HCT116 (cell line): Measurements from ENCODE around the gene GLRX. TPM values are rescaled to one million over a fixed set of nuclear protein-coding genes. Genes with fewer than 3 reads are reported as not detected.

ENCODE experiments used
- ATAC-seq: fragments of 200-7000 bp; cut with Tn5 transposase; 2 replicates; pipeline ENCODE4 v1.9.1; 2020; ENCODE audit warnings: mild to moderate bottlenecking, moderate library complexity
- BruUV-seq: library from RNA; stranded (reverse); fragments of 400-500 nt; replicated peaks from 2 replicates; lab custom pipeline; 2021; lab: Mats Ljungman, UMichigan
- CTCF ChIA-PET: fragments of 300-600 bp; sonication (Branson Sonifier 250); formaldehyde crosslinking; loops from one replicate; lab custom pipeline; 2021; ENCODE audit warnings: antibody characterized with exemption; lab: Charles Lee
- POLR2A ChIA-PET: fragments of 300-600, 350-600 bp; sonication (Branson Sonifier 250); formaldehyde crosslinking; loops from one replicate; lab custom pipeline; 2021; ENCODE audit warnings: antibody characterized with exemption; lab: Charles Lee
- RAD21 ChIA-PET, 2 experiments: fragments of 300-600 bp; sonication (Branson Sonifier 250); formaldehyde crosslinking; loops; one replicate each; lab custom pipeline; 2023; ENCODE audit warnings: low total read pairs in 2 of 2; ENCODE audit not compliant: uncharacterized antibody in 2 of 2, unreplicated experiment in 2 of 2, low non-redundant PET in 1 of 2; lab: Charles Lee
- DNase-seq: peaks from one replicate; pipeline ENCODE4 v3.0.0-alpha.2; 2010; ENCODE audit warnings: low read depth, low spot score
- H2AFZ ChIP-seq: fragments of 200-600 bp; shearing (Covaris generic), sonication (generic); 2 replicates; pipeline ENCODE4 v1.6.1; 2017; ENCODE audit warnings: low read depth, mixed run types, mixed read lengths, antibody characterized with exemption, low read length; ENCODE audit not compliant: poor library complexity, severe bottlenecking
- H3K27ac ChIP-seq: 2 replicates; pipeline ENCODE4 v1.5.1; 2012; ENCODE audit warnings: low read depth, low read length
- H3K27me3 ChIP-seq: fragments of 200-600 bp; sonication (generic); 2 replicates; pipeline ENCODE4 v1.6.1; 2016; ENCODE audit warnings: mixed run types, low read length, mixed read lengths; ENCODE audit not compliant: insufficient read depth
- H3K36me3 ChIP-seq, 2 experiments: fragments of 200-500 bp in 1 of 2; fragments of 200-600 bp in 1 of 2; sonication (Bioruptor generic) in 1 of 2; sonication (generic) in 1 of 2; 2 replicates each; pipeline versions ENCODE4 v1.5.1 to v1.6.1; 2014 to 2016; ENCODE audit warnings: low read length in 2 of 2, inconsistent platforms in 1 of 2, mixed read lengths in 1 of 2, mixed run types in 1 of 2; ENCODE audit not compliant: insufficient read depth in 2 of 2, control insufficient read depth in 1 of 2
- H3K4me1 ChIP-seq, 2 experiments: fragments of 200-600 bp in 1 of 2; sonication (generic) in 1 of 2; 2 replicates each; pipeline versions ENCODE4 v1.5.1 to v1.6.1; 2012 to 2017; ENCODE audit warnings: low read length in 2 of 2, inconsistent platforms in 1 of 2, mild to moderate bottlenecking in 1 of 2, mixed read lengths in 1 of 2, mixed run types in 1 of 2, moderate library complexity in 1 of 2; ENCODE audit not compliant: insufficient read depth in 2 of 2, control insufficient read depth in 1 of 2
- H3K4me2 ChIP-seq: fragments of 200-600 bp; sonication (generic); 2 replicates; pipeline ENCODE4 v1.6.1; 2017; ENCODE audit warnings: mixed run types, low read length, mixed read lengths
- H3K4me3 ChIP-seq, 2 experiments: fragments of 200-600 bp in 1 of 2; sonication (generic) in 1 of 2; replicated peaks in 1 of 2; 2 replicates each; pipeline ENCODE4 v1.5.1; 2011 to 2016; ENCODE audit warnings: low read length in 2 of 2, control low read depth in 1 of 2, low read depth in 1 of 2, mild to moderate bottlenecking in 1 of 2, mixed read lengths in 1 of 2, mixed run types in 1 of 2
- H3K79me2 ChIP-seq: fragments of 200-600 bp; sonication (generic); 2 replicates; pipeline ENCODE4 v1.6.1; 2017; ENCODE audit warnings: mild to moderate bottlenecking, mixed run types, low read length, moderate library complexity, mixed read lengths; ENCODE audit not compliant: insufficient read depth
- H3K9ac ChIP-seq: fragments of 200-600 bp; sonication (generic); 2 replicates; pipeline ENCODE4 v1.6.1; 2016; ENCODE audit warnings: low read length, mixed read lengths
- H3K9me2 ChIP-seq: fragments of 200-600 bp; sonication (generic), shearing (Covaris generic); 2 replicates; pipeline ENCODE4 v1.6.1; 2017; ENCODE audit warnings: mixed run types, mild to moderate bottlenecking, moderate library complexity; ENCODE audit not compliant: insufficient read depth
- H3K9me3 ChIP-seq, 2 experiments: fragments of 200-500 bp in 1 of 2; fragments of 200-600 bp in 1 of 2; sonication (Bioruptor generic) in 1 of 2; sonication (generic) in 1 of 2; 2 replicates each; pipeline ENCODE4 v1.6.1; 2014 to 2017; ENCODE audit warnings: low read length in 2 of 2, mixed read lengths in 2 of 2, inconsistent platforms in 1 of 2, low read depth in 1 of 2, mild to moderate bottlenecking in 1 of 2, mixed run types in 1 of 2, moderate library complexity in 1 of 2; ENCODE audit not compliant: control insufficient read depth in 1 of 2, insufficient read depth in 1 of 2
- H4K20me1 ChIP-seq: fragments of 200-600 bp; sonication (generic), shearing (Covaris generic); 2 replicates; pipeline ENCODE4 v1.6.1; 2017; ENCODE audit warnings: mixed run types, mild to moderate bottlenecking, moderate library complexity; ENCODE audit not compliant: insufficient read depth
- CBX3 ChIP-seq: IDR thresholded peaks from 2 replicates; pipeline ENCODE4 v1.6.1; 2012; ENCODE audit warnings: low read depth
- CTCF ChIP-seq, 3 experiments: fragments of 200-600 bp in 1 of 3; sonication (generic) in 1 of 3; IDR thresholded peaks in 2 of 3; conservative IDR thresholded peaks in 1 of 3; 2 replicates each; pipeline ENCODE4 v1.5.1; 2012 to 2017; ENCODE audit warnings: low read depth in 2 of 3, low read length in 2 of 3, antibody characterized with exemption in 1 of 3, borderline replicate concordance in 1 of 3, control low read depth in 1 of 3, mild to moderate bottlenecking in 1 of 3, mixed read lengths in 1 of 3, mixed run types in 1 of 3, moderate library complexity in 1 of 3; ENCODE audit not compliant: insufficient read depth in 1 of 3
- EGR1 ChIP-seq: IDR thresholded peaks from 2 replicates; pipeline ENCODE4 v1.6.1; 2012; ENCODE audit warnings: low read depth
- ELF1 ChIP-seq: IDR thresholded peaks from 2 replicates; pipeline ENCODE4 v1.6.1; 2012; ENCODE audit warnings: low read depth, borderline replicate concordance
- EZH2 ChIP-seq: fragments of 200-600 bp; sonication (generic); IDR thresholded peaks from 2 replicates; pipeline ENCODE4 v1.6.1; 2017; ENCODE audit warnings: antibody characterized with exemption, mixed run types
- EZH2phosphoT487 ChIP-seq: fragments of 200-600 bp; IDR thresholded peaks from 2 replicates; pipeline ENCODE4 v1.6.1; 2018; ENCODE audit warnings: antibody characterized with exemption, borderline replicate concordance
- POLR2AphosphoS5 ChIP-seq: IDR thresholded peaks from 2 replicates; pipeline ENCODE4 v1.6.1; 2011; ENCODE audit warnings: mild to moderate bottlenecking, low read depth, low read length, moderate library complexity
- RAD21 ChIP-seq: IDR thresholded peaks from 2 replicates; pipeline ENCODE4 v1.6.1; 2012; ENCODE audit warnings: low read depth, mild to moderate bottlenecking
- REST ChIP-seq: IDR thresholded peaks from 2 replicates; pipeline ENCODE4 v1.6.1; 2012; ENCODE audit warnings: low read depth
- SIN3A ChIP-seq: IDR thresholded peaks from 2 replicates; pipeline ENCODE4 v1.6.1; 2012; ENCODE audit warnings: low read depth
- YY1 ChIP-seq: IDR thresholded peaks from 2 replicates; pipeline ENCODE4 v1.6.1; 2011; ENCODE audit warnings: low read length, low read depth, moderate library complexity, mild to moderate bottlenecking; ENCODE audit not compliant: insufficient replicate concordance; ENCODE audit errors: extremely low read depth
- ZBTB33 ChIP-seq: IDR thresholded peaks from 2 replicates; pipeline ENCODE4 v1.6.1; 2011; ENCODE audit warnings: mild to moderate bottlenecking, low read length, moderate library complexity; ENCODE audit not compliant: insufficient replicate concordance; ENCODE audit errors: extremely low read depth
- intact Hi-C: fragments of 100-400 bp; cut with micrococcal nuclease; formaldehyde crosslinking; loops from 2 replicates; pipeline ENCODE4 v1.10.0; 2022
- total RNA-seq: library from RNA; stranded (reverse); gene quantifications from one replicate; pipeline ENCODE4 v1.2.1, GENCODE V29; 2021; ENCODE audit not compliant: unreplicated experiment

The GLRX gene
- total RNA-seq, 1 experiment from 2014 or later = 29.3 TPM

GRCh38 chr5:95784514-95785302, 37.8 kb downstream of the GLRX start:
- Histone ChIP-seq H3K9me2 (no peaks in the 10 kb centered on the region), H3K9ac (no peak overlapping the region), H2AFZ (no peak overlapping the region), H3K27ac (no peak overlapping the region), H3K4me3 (no peak overlapping the region), H3K36me3 (peaks cover 0 to 12% of the 10 kb centered on the region in 2 experiments; a peak in 2 of 4 replicates), H4K20me1 (no peaks in the 10 kb centered on the region), H3K9me3 (no peaks in the 10 kb centered on the region), H3K4me1 (no peaks in the 10 kb centered on the region), H3K79me2 (no peaks in the 10 kb centered on the region), H3K27me3 (no peaks in the 10 kb centered on the region), H3K4me2 (no peak overlapping the region)
- intact Hi-C loops = no loop called here
- ATAC-seq (no peak), DNase-seq (no peak)
- TF ChIP-seq REST = no peak
- no peak for TF ChIP-seq RAD21
- TF ChIP-seq ELF1 = no peak
- no peak for TF ChIP-seq EGR1
- no peak for TF ChIP-seq EZH2phosphoT487
- TF ChIP-seq POLR2AphosphoS5 = no peak
- TF ChIP-seq ZBTB33 = no peak
- no peak for TF ChIP-seq EZH2
- no peak for TF ChIP-seq CTCF (IDR thresholded peaks at IDR 0.05 in 2 of 3, conservative IDR thresholded peaks at IDR 0.05 in 1 of 3; ENCODE audit: borderline replicate concordance in 1 of 3, insufficient read depth in 1 of 3, low read depth in 2 of 3, low read length in 2 of 3)
- no peak for TF ChIP-seq CBX3
- no peak for TF ChIP-seq SIN3A
- TF ChIP-seq YY1 = no peak
- POLR2A ChIA-PET = no interaction called here
- BruUV-seq = no TSS peak
- CTCF ChIA-PET = no interaction called here
- RAD21 ChIA-PET = no interaction called here
